A204.1 (cell line): Measurements from ENCODE around the gene TMC2.

Source experiments
- FAIRE-seq: peaks from 2 replicates; lab custom pipeline; 2012; peaks lifted over from hg19 to GRCh38; lab: Jason Lieb, UNC

TMC2 gene

GRCh38 chr20:2585811-2586210 is 49.4 kb downstream of the TMC2 start:
- FAIRE-seq, result no peak

GRCh38 chr20:2593756-2594155 is 57.4 kb downstream of the TMC2 start:
- no peak for FAIRE-seq

GRCh38 chr20:2595076-2595475 is 58.7 kb downstream of the TMC2 start:
- no peak for FAIRE-seq

- FAIRE-seq, result no peak
These were observed 60.4 kb downstream of the TMC2 start for GRCh38 chr20:2596673-2597279.

GRCh38 chr20:2599288-2600006 is 63.1 kb downstream of the TMC2 start:
- no peak for FAIRE-seq

GRCh38 chr20:2602046-2602735 is 65.8 kb downstream of the TMC2 start:
- no peak for FAIRE-seq

GRCh38 chr20:2602746-2603145 is 66.4 kb downstream of the TMC2 start:
- no peak for FAIRE-seq

GRCh38 chr20:2603816-2604505 is 67.6 kb downstream of the TMC2 start:
- FAIRE-seq, result no peak

- FAIRE-seq, result no peak
These were observed 68.1 kb downstream of the TMC2 start for GRCh38 chr20:2604506-2604835.

GRCh38 chr20:2606507-2607006 is 70.2 kb downstream of the TMC2 start:
- peak; percentile 79 for FAIRE-seq

- FAIRE-seq, result no peak
These were observed 74.0 kb downstream of the TMC2 start for GRCh38 chr20:2610326-2610725.

GRCh38 chr20:2610941-2611720 is 74.8 kb downstream of the TMC2 start:
- FAIRE-seq, result no peak

GRCh38 chr20:2612073-2612472 is 75.7 kb downstream of the TMC2 start:
- FAIRE-seq, result no peak

- FAIRE-seq, result no peak
These were observed 80.3 kb downstream of the TMC2 start for GRCh38 chr20:2616634-2617033.

- no peak for FAIRE-seq
These were observed 80.8 kb downstream of the TMC2 start for GRCh38 chr20:2617099-2617714.

GRCh38 chr20:2618815-2619214 is 82.4 kb downstream of the TMC2 start:
- FAIRE-seq, result no peak

- no peak for FAIRE-seq
These were observed 83.0 kb downstream of the TMC2 start for GRCh38 chr20:2619337-2619736.

GRCh38 chr20:2619961-2620595 is 83.7 kb downstream of the TMC2 start:
- no peak for FAIRE-seq

- no peak for FAIRE-seq
These were observed 87.8 kb downstream of the TMC2 start for GRCh38 chr20:2624190-2624589.

- no peak for FAIRE-seq
These were observed 88.7 kb downstream of the TMC2 start for GRCh38 chr20:2625062-2625461.

- no peak for FAIRE-seq
These were observed 90.6 kb downstream of the TMC2 start for GRCh38 chr20:2626853-2627541.
